Glutamatergic neuron (in vitro differentiated cells): ENCODE results near the gene CD207. TPM values are rescaled to one million over a fixed set of nuclear protein-coding genes. Genes with fewer than 3 reads are reported as not detected.

Source experiments
- DNase-seq: peaks from one replicate; pipeline ENCODE4 v3.0.0; 2022
- H3K27ac Mint-ChIP-seq: one replicate; pipeline ENCODE4 v1.8.0; 2020; ENCODE audit warnings: mild to moderate bottlenecking, mixed read lengths, inconsistent platforms; ENCODE audit not compliant: unreplicated experiment
- H3K27me3 Mint-ChIP-seq: one replicate; pipeline ENCODE4 v1.8.0; 2020; ENCODE audit warnings: mild to moderate bottlenecking, moderate library complexity, mixed read lengths, inconsistent platforms; ENCODE audit not compliant: unreplicated experiment
- H3K36me3 Mint-ChIP-seq: one replicate; pipeline ENCODE4 v1.8.0; 2020; ENCODE audit warnings: mild to moderate bottlenecking, mixed read lengths, inconsistent platforms; ENCODE audit not compliant: unreplicated experiment
- H3K4me1 Mint-ChIP-seq: one replicate; pipeline ENCODE4 v1.8.0; 2020; ENCODE audit warnings: mild to moderate bottlenecking, low read depth, mixed read lengths, inconsistent platforms; ENCODE audit not compliant: unreplicated experiment
- H3K4me3 Mint-ChIP-seq: one replicate; pipeline ENCODE4 v1.8.0; 2020; ENCODE audit warnings: mild to moderate bottlenecking, mixed read lengths, inconsistent platforms; ENCODE audit not compliant: unreplicated experiment
- H3K9me3 Mint-ChIP-seq: one replicate; pipeline ENCODE4 v1.8.0; 2020; ENCODE audit warnings: mild to moderate bottlenecking, moderate library complexity, mixed read lengths, inconsistent platforms; ENCODE audit not compliant: unreplicated experiment
- total RNA-seq: library from RNA; stranded (reverse); fragmentation: NEBNext Ultra II Directional; extraction: Animal tissue kit (Norgen Biotek cat#: 25700); gene quantifications from one replicate; pipeline ENCODE4 v1.2.1, GENCODE V29; 2021; ENCODE audit not compliant: unreplicated experiment
- TF ChIP-seq, protein P1 (sequence below): fragments of 200-600 bp; sonication (generic); IDR thresholded peaks from one replicate; pipeline ENCODE4 v1.5.0; 2021; ENCODE audit not compliant: partially characterized antibody, unreplicated experiment

The CD207 gene
- total RNA-seq, 1 donor from 2014 or later: 0.51 TPM

DNA sequence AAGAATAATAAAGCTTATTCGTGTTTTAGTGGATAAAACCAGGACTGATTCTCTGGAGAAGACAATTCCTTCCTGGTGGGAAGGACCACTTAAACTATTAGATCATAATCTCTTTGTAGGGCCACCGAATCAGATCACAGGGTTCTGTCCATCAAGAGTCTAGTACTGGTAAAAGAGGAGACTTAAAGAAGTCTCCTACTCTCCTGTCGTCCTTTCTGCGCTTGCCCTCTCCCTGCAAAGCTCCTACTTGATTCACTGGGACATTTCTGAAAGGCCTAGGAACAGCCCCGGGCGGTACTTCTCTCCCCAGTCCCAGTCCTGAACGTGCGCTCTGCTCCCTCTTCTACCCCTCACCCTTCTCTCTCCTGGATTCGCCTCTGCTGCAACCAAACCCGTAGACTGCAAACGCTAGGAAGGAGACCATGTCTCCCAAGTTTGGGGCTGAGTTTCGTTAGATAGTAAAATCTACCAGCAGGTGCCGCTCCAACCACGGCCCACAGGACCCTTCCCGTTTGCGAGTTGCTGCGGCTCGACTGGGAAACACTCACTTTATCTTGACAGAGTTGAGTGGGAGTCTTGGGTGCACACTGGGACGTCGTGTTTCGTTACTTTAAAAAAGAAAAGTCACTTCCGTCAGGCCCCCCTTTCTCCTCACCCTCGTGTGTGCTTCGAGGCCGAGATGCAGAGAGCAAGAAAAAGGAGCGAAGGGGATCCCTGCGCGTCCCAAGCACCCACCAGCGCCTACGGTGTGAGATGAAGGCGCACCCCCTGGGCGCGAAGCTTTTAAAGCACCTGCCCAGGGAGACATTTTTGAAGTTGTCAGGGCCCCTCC, 46.1 kb downstream of the CD207 start:
- peak; percentile 79 for DNase-seq
- peaks cover 12% of the 10 kb centered on the region for H3K4me1 Mint-ChIP-seq
- H3K27me3 Mint-ChIP-seq: peaks cover 20% of the 10 kb centered on the region
- peaks cover 9% of the 10 kb centered on the region for H3K9me3 Mint-ChIP-seq
- H3K36me3 Mint-ChIP-seq: no peaks in the 10 kb centered on the region
- no peak overlapping the region for H3K27ac Mint-ChIP-seq
- H3K4me3 Mint-ChIP-seq: peak overlapping the region; percentile 87
- TF ChIP-seq, protein P1, sequence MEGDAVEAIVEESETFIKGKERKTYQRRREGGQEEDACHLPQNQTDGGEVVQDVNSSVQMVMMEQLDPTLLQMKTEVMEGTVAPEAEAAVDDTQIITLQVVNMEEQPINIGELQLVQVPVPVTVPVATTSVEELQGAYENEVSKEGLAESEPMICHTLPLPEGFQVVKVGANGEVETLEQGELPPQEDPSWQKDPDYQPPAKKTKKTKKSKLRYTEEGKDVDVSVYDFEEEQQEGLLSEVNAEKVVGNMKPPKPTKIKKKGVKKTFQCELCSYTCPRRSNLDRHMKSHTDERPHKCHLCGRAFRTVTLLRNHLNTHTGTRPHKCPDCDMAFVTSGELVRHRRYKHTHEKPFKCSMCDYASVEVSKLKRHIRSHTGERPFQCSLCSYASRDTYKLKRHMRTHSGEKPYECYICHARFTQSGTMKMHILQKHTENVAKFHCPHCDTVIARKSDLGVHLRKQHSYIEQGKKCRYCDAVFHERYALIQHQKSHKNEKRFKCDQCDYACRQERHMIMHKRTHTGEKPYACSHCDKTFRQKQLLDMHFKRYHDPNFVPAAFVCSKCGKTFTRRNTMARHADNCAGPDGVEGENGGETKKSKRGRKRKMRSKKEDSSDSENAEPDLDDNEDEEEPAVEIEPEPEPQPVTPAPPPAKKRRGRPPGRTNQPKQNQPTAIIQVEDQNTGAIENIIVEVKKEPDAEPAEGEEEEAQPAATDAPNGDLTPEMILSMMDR: peak; percentile 53

DNA sequence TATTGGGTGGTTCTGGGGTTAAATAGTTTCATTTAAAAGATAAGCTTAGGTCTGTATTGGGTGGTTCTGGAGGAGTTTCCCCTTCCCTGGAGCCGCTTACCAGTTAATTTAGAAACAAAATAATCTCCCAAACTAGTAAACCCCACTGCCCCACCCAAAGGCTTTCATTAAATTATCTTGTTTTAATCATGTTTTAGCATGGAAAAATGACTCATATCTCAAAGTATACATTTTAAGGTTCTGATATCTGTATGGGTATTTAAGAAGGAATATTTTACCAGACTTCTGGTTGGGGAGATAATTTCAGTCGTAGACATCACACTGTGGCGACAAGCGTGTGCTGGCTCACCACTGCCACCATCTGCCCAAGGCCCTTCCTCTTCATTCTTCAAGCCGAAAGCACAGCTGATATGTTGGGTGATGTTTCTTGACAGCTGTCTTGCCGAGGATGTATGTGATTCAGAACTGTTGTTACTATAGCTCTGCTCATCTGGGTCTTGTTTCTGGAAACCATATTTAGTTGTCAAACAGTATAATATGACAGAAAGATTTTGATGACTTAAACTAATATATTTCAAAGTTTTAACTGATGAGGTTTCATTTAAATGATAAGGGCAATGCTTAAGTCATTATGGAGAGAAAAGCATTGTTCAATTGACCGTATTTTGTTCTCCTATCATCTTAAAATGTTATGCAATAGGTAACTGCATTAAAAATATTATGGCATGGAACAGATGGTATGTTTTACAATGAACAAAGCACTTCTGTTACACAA, 50.3 kb downstream of the CD207 start:
- Mint-ChIP-seq H3K4me1 (peaks cover 12% of the 10 kb centered on the region), H3K27ac (peak overlapping the region; percentile 68), H3K27me3 (peaks cover 8% of the 10 kb centered on the region), H3K4me3 (no peak overlapping the region), H3K36me3 (no peaks in the 10 kb centered on the region), H3K9me3 (peaks cover 9% of the 10 kb centered on the region)
- TF ChIP-seq, protein P1: no peak
- peak; percentile 57 for DNase-seq

DNA sequence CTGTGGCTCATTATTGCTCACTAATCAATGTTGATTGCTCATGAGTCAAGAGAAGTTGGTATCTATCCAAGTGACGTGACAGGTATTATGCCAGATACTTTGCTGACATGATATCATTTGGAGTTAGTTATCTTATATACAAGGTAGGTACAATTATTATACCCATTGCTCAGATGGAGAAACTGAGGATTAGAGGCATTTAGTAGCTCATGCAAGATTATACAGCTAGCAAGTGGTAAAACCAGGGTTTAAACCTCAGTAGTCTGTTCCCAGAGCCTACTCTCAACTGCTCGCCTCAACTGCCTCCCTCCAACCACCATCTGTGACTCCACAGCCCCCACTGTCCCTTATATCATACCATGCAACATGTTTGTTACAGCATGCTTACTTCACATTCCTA, 51.3 kb downstream of the CD207 start:
- H3K27me3 Mint-ChIP-seq: peaks cover 5% of the 10 kb centered on the region
- H3K4me3 Mint-ChIP-seq: no peak overlapping the region
- no peak overlapping the region for H3K27ac Mint-ChIP-seq
- TF ChIP-seq, protein P1: no peak
- peaks cover 12% of the 10 kb centered on the region for H3K4me1 Mint-ChIP-seq
- DNase-seq: no peak
- peaks cover 12% of the 10 kb centered on the region for H3K9me3 Mint-ChIP-seq
- H3K36me3 Mint-ChIP-seq: no peaks in the 10 kb centered on the region

Other genes starting within 250 kb of the CD207 start
- gene ADD2, start 67.6 kb downstream of the CD207 start, total RNA-seq: 373 TPM
- not detected for gene FIGLA, start 45.2 kb downstream of the CD207 start, total RNA-seq
- gene CLEC4F, start 15.2 kb downstream of the CD207 start, total RNA-seq: 0.66 TPM
- 3.6 TPM for gene VAX2, start 64.8 kb upstream of the CD207 start, total RNA-seq
- not detected for gene ATP6V1B1, start 100.1 kb upstream of the CD207 start, total RNA-seq
- gene ANKRD53, start 142.8 kb upstream of the CD207 start, total RNA-seq: 11.7 TPM
- gene TEX261, start 159.1 kb upstream of the CD207 start, total RNA-seq: 43.0 TPM
- gene NAGK, start 232.8 kb upstream of the CD207 start, total RNA-seq: 188 TPM